Measurements from ENCODE around the gene MPL. TPM values are rescaled to one million over a fixed set of nuclear protein-coding genes. Genes with fewer than 3 reads are reported as not detected.

Gene MPL
- total and polyA plus RNA-seq, 9 donors = 0.09 to 0.18 (median 0.14) TPM; not detected in 3

GRCh38 chr1:43352881-43353280 is 15.3 kb downstream of the MPL start:
- H3K27me3 ChIP-seq (ENCODE audit: control insufficient read depth, insufficient read depth, low read length) = peaks cover 12% of the 10 kb centered on the region
- DNase-seq = no peak
- no peak overlapping the region for H3K27ac ChIP-seq (ENCODE audit: low read length)
- no peak overlapping the region for H3K4me3 ChIP-seq (ENCODE audit: low read length)
- no peaks in the 10 kb centered on the region for H3K36me3 ChIP-seq (ENCODE audit: control insufficient read depth, insufficient read depth, low read length)
- 6% methylated on average over 1 of the region's 3 CpGs for WGBS (ENCODE audit: insufficient coverage)
- no peaks in the 10 kb centered on the region for H3K9me3 ChIP-seq (replicated peaks; ENCODE audit: control insufficient read depth, low read depth, low read length)
- H3K4me1 ChIP-seq (ENCODE audit: control insufficient read depth, insufficient read depth, low read length) = peaks cover 15% of the 10 kb centered on the region

- Histone ChIP-seq H3K9me3 (replicated peaks; ENCODE audit: control insufficient read depth, low read depth, low read length) (no peaks in the 10 kb centered on the region), H3K27me3 (ENCODE audit: control insufficient read depth, insufficient read depth, low read length) (no peaks in the 10 kb centered on the region), H3K4me3 (ENCODE audit: low read length) (no peak overlapping the region), H3K4me1 (ENCODE audit: control insufficient read depth, insufficient read depth, low read length) (peaks cover 15% of the 10 kb centered on the region), H3K27ac (ENCODE audit: low read length) (no peak overlapping the region), H3K36me3 (ENCODE audit: control insufficient read depth, insufficient read depth, low read length) (no peaks in the 10 kb centered on the region)
- WGBS (ENCODE audit: insufficient coverage) = 86% methylated on average over 1 of the region's 2 CpGs
- DNase-seq = no peak
These were observed 16.9 kb downstream of the MPL start for GRCh38 chr1:43354471-43354870.

- no peaks in the 10 kb centered on the region for H3K9me3 ChIP-seq (replicated peaks; ENCODE audit: control insufficient read depth, low read depth, low read length)
- no peak overlapping the region for H3K27ac ChIP-seq (ENCODE audit: low read length)
- H3K4me3 ChIP-seq (ENCODE audit: low read length) = no peak overlapping the region
- DNase-seq = no peak
- WGBS (ENCODE audit: insufficient coverage) = no CpG with 5 or more reads among the region's 2 CpGs
- H3K27me3 ChIP-seq (ENCODE audit: control insufficient read depth, insufficient read depth, low read length) = no peaks in the 10 kb centered on the region
- peaks cover 17% of the 10 kb centered on the region for H3K4me1 ChIP-seq (ENCODE audit: control insufficient read depth, insufficient read depth, low read length)
- H3K36me3 ChIP-seq (ENCODE audit: control insufficient read depth, insufficient read depth, low read length) = peaks cover 1% of the 10 kb centered on the region
These were observed 17.3 kb downstream of the MPL start for GRCh38 chr1:43354936-43355335.

- Histone ChIP-seq H3K27me3 (ENCODE audit: control insufficient read depth, insufficient read depth, low read length) (no peaks in the 10 kb centered on the region), H3K9me3 (replicated peaks; ENCODE audit: control insufficient read depth, low read depth, low read length) (no peaks in the 10 kb centered on the region), H3K4me3 (ENCODE audit: low read length) (no peak overlapping the region), H3K36me3 (ENCODE audit: control insufficient read depth, insufficient read depth, low read length) (peaks cover 22% of the 10 kb centered on the region), H3K4me1 (ENCODE audit: control insufficient read depth, insufficient read depth, low read length) (peaks cover 30% of the 10 kb centered on the region), H3K27ac (ENCODE audit: low read length) (no peak overlapping the region)
- WGBS (ENCODE audit: insufficient coverage) = 89% methylated on average over 3 of the region's 4 CpGs
- no peak for DNase-seq
These were observed 19.6 kb downstream of the MPL start for GRCh38 chr1:43357251-43357650.

GRCh38 chr1:43358121-43358745 is 20.6 kb downstream of the MPL start:
- Histone ChIP-seq H3K27me3 (ENCODE audit: control insufficient read depth, insufficient read depth, low read length) (no peaks in the 10 kb centered on the region), H3K9me3 (replicated peaks; ENCODE audit: control insufficient read depth, low read depth, low read length) (no peaks in the 10 kb centered on the region), H3K27ac (ENCODE audit: low read length) (peak overlapping the region; percentile 87), H3K4me3 (ENCODE audit: low read length) (peak overlapping the region; percentile 81), H3K36me3 (ENCODE audit: control insufficient read depth, insufficient read depth, low read length) (peaks cover 25% of the 10 kb centered on the region), H3K4me1 (ENCODE audit: control insufficient read depth, insufficient read depth, low read length) (peaks cover 30% of the 10 kb centered on the region)
- no peak for DNase-seq
- WGBS (ENCODE audit: insufficient coverage) = under 1% methylated on average over 27 of the region's 33 CpGs

- peak within 1 kb of the TSS; percentile 81 for H3K4me3 ChIP-seq (ENCODE audit: low read length)
- WGBS (ENCODE audit: insufficient coverage) = under 1% methylated on average over 54 of the region's 59 CpGs
These were observed 21.4 kb downstream of the MPL start, which contains the start of gene CDC20 for GRCh38 chr1:43358746-43359693. CDC20 (plus strand) TSS chr1:43358981; CDS start chr1:43359216, 235 bp downstream.

GRCh38 chr1:43359696-43360095 is 22.1 kb downstream of the MPL start:
- Histone ChIP-seq H3K4me3 (ENCODE audit: low read length) (peak overlapping the region; percentile 81), H3K27ac (ENCODE audit: low read length) (no peak overlapping the region), H3K36me3 (ENCODE audit: control insufficient read depth, insufficient read depth, low read length) (peaks cover 39% of the 10 kb centered on the region), H3K9me3 (replicated peaks; ENCODE audit: control insufficient read depth, low read depth, low read length) (no peaks in the 10 kb centered on the region), H3K27me3 (ENCODE audit: control insufficient read depth, insufficient read depth, low read length) (no peaks in the 10 kb centered on the region), H3K4me1 (ENCODE audit: control insufficient read depth, insufficient read depth, low read length) (peaks cover 30% of the 10 kb centered on the region)
- no peak for DNase-seq
- 50% methylated on average over 4 of the region's 11 CpGs for WGBS (ENCODE audit: insufficient coverage)

More at GRCh38 chr1:43358746-43359693, 21.4 kb downstream of the MPL start, which contains the start of gene CDC20:
- Histone ChIP-seq H3K4me1 (ENCODE audit: control insufficient read depth, insufficient read depth, low read length) (peaks cover 30% of the 10 kb centered on the region), H3K27ac (ENCODE audit: low read length) (peak within 1 kb of the TSS; percentile 87), H3K36me3 (ENCODE audit: control insufficient read depth, insufficient read depth, low read length) (peaks cover 32% of the 10 kb centered on the region), H3K9me3 (replicated peaks; ENCODE audit: control insufficient read depth, low read depth, low read length) (no peaks in the 10 kb centered on the region), H3K27me3 (ENCODE audit: control insufficient read depth, insufficient read depth, low read length) (no peaks in the 10 kb centered on the region)
- peak; percentile 98 for DNase-seq

GRCh38 chr1:43360616-43361015 is 23.0 kb downstream of the MPL start:
- Histone ChIP-seq H3K27ac (ENCODE audit: low read length) (no peak overlapping the region), H3K27me3 (ENCODE audit: control insufficient read depth, insufficient read depth, low read length) (no peaks in the 10 kb centered on the region), H3K4me3 (ENCODE audit: low read length) (no peak overlapping the region), H3K9me3 (replicated peaks; ENCODE audit: control insufficient read depth, low read depth, low read length) (no peaks in the 10 kb centered on the region), H3K36me3 (ENCODE audit: control insufficient read depth, insufficient read depth, low read length) (peaks cover 48% of the 10 kb centered on the region), H3K4me1 (ENCODE audit: control insufficient read depth, insufficient read depth, low read length) (peaks cover 32% of the 10 kb centered on the region)
- no CpG with 5 or more reads among the region's 4 CpGs for WGBS (ENCODE audit: insufficient coverage)
- no peak for DNase-seq

GRCh38 chr1:43363283-43363934 is 25.8 kb downstream of the MPL start:
- no peak for DNase-seq
- WGBS (ENCODE audit: insufficient coverage) = 78% methylated on average over 5 of the region's 9 CpGs
- Histone ChIP-seq H3K9me3 (replicated peaks; ENCODE audit: control insufficient read depth, low read depth, low read length) (no peaks in the 10 kb centered on the region), H3K36me3 (ENCODE audit: control insufficient read depth, insufficient read depth, low read length) (peaks cover 49% of the 10 kb centered on the region), H3K27ac (ENCODE audit: low read length) (no peak overlapping the region), H3K4me3 (ENCODE audit: low read length) (no peak overlapping the region), H3K27me3 (ENCODE audit: control insufficient read depth, insufficient read depth, low read length) (no peaks in the 10 kb centered on the region), H3K4me1 (ENCODE audit: control insufficient read depth, insufficient read depth, low read length) (peaks cover 42% of the 10 kb centered on the region)

Data from muscle of leg (tissue), 11 donors.